Esophagus squamous epithelium (tissue), 4 donors: ENCODE data around the gene MRPL41.
"Not testable (repeated sequence)": the region's sequence is repeated elsewhere in the genome, so short reads cannot be mapped to it uniquely, and the experiment has no call there.

Experiments used
- POLR2A ChIP-seq, 4 donors: fragments of 450-650 bp; IDR thresholded peaks; one replicate each; pipeline ENCODE4 v1.6.1; 2017; ENCODE audit warnings: antibody characterized with exemption in 4 of 4, mild to moderate bottlenecking in 4 of 4, moderate library complexity in 3 of 4
- TF ChIP-seq, protein P1 (sequence below), 6 experiments: fragments of 450-650 bp in 4 of 6; fragments of 200-600 bp in 2 of 6; sonication (generic) in 2 of 6; IDR thresholded peaks; one replicate each; pipeline ENCODE4 v1.5.1; 2016 to 2019; ENCODE audit warnings: antibody characterized with exemption in 6 of 6, mild to moderate bottlenecking in 4 of 6, moderate library complexity in 4 of 6

DNA sequence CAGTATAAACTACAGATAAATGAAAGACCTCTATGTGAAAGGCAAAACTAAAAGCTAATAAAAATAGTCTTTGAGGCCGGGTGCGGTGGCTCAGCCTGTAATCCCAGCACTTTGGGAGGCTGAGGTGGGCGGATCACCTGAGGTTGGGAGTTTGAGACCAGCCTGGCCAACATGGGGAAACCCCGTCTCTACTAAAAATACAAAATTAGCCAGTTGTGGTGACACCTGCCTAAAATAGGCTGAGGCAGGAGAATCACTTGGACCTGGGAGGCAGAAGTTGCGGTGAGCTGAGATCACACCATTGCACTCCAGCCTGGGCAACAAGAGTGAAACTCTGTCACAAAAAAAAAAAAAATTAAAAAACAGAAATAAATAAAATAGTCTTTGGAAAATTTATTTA lies 38.5 kb upstream of the MRPL41 start:
- TF ChIP-seq, protein P1, sequence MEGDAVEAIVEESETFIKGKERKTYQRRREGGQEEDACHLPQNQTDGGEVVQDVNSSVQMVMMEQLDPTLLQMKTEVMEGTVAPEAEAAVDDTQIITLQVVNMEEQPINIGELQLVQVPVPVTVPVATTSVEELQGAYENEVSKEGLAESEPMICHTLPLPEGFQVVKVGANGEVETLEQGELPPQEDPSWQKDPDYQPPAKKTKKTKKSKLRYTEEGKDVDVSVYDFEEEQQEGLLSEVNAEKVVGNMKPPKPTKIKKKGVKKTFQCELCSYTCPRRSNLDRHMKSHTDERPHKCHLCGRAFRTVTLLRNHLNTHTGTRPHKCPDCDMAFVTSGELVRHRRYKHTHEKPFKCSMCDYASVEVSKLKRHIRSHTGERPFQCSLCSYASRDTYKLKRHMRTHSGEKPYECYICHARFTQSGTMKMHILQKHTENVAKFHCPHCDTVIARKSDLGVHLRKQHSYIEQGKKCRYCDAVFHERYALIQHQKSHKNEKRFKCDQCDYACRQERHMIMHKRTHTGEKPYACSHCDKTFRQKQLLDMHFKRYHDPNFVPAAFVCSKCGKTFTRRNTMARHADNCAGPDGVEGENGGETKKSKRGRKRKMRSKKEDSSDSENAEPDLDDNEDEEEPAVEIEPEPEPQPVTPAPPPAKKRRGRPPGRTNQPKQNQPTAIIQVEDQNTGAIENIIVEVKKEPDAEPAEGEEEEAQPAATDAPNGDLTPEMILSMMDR (IDR thresholded peaks at IDR 0.05): not testable (repeated sequence)
- not testable (repeated sequence) for TF ChIP-seq POLR2A (IDR thresholded peaks at IDR 0.05)
